Karpas-422 (cell line): ENCODE data around the gene CNGA1. TPM values are rescaled to one million over a fixed set of nuclear protein-coding genes. Genes with fewer than 3 reads are reported as not detected.
A peak's percentile ranks its signal among the peaks of the same experiment; 100 is the strongest.

Experiments used
- DNase-seq: peaks from one replicate; pipeline ENCODE4 v3.0.0-alpha.2; 2015
- H2AFZ ChIP-seq: fragments of 200-600 bp; sonication (generic); 2 replicates; pipeline ENCODE4 v1.6.1; 2014; ENCODE audit warnings: antibody characterized with exemption, low read length, mixed read lengths
- H3K27ac ChIP-seq: fragments of 200-600 bp; sonication (generic); 2 replicates; pipeline ENCODE4 v1.5.1; 2014; ENCODE audit warnings: mild to moderate bottlenecking, low read length, moderate library complexity
- H3K27me3 ChIP-seq: fragments of 200-600 bp; sonication (generic); 2 replicates; pipeline ENCODE4 v1.6.1; 2014; ENCODE audit warnings: low read length, mixed read lengths
- H3K36me3 ChIP-seq: fragments of 200-600 bp; sonication (generic); 2 replicates; pipeline ENCODE4 v1.6.1; 2014; ENCODE audit warnings: low read length, mixed read lengths; ENCODE audit not compliant: insufficient read depth
- H3K4me1 ChIP-seq: fragments of 200-600 bp; sonication (generic); 2 replicates; pipeline ENCODE4 v1.6.1; 2014; ENCODE audit warnings: mild to moderate bottlenecking, low read length, mixed read lengths
- H3K4me2 ChIP-seq: fragments of 200-600 bp; sonication (generic); 2 replicates; pipeline ENCODE4 v1.6.1; 2014; ENCODE audit warnings: low read length, low read depth, mild to moderate bottlenecking; ENCODE audit not compliant: poor library complexity, severe bottlenecking
- H3K4me3 ChIP-seq: fragments of 200-600 bp; sonication (generic); 2 replicates; pipeline ENCODE4 v1.5.1; 2014; ENCODE audit warnings: mild to moderate bottlenecking, antibody characterized with exemption, low read length, mixed read lengths
- H3K79me2 ChIP-seq: fragments of 200-600 bp; sonication (generic); 2 replicates; pipeline ENCODE4 v1.6.1; 2014; ENCODE audit warnings: mild to moderate bottlenecking, low read length, mixed read lengths
- H3K9ac ChIP-seq: fragments of 200-600 bp; sonication (generic); 2 replicates; pipeline ENCODE4 v1.6.0; 2014; ENCODE audit warnings: low read length
- H3K9me2 ChIP-seq: fragments of 200-600 bp; sonication (generic), shearing (Covaris generic); replicated peaks from 2 replicates; pipeline ENCODE4 v1.6.0; 2014; ENCODE audit warnings: mild to moderate bottlenecking, low read length, moderate library complexity; ENCODE audit not compliant: insufficient read depth
- H3K9me3 ChIP-seq: fragments of 300-700, 200-600 bp; sonication (generic); 2 replicates; pipeline ENCODE4 v1.6.1; 2014; ENCODE audit warnings: low read length, mixed read lengths
- H4K20me1 ChIP-seq: fragments of 200-600 bp; sonication (generic); 2 replicates; pipeline ENCODE4 v1.6.1; 2014; ENCODE audit warnings: mild to moderate bottlenecking, antibody characterized with exemption, low read length, low read depth; ENCODE audit not compliant: insufficient read depth
- total RNA-seq: library from RNA; depleted of rRNA; stranded (reverse); fragments of >200 nt; shearing (Covaris generic); gene quantifications from 2 replicates; pipeline ENCODE4 v1.2.3, GENCODE V29; 2014; ENCODE audit warnings: low replicate concordance

Gene CNGA1
- total RNA-seq, 1 experiment from 2014 or later, result not detected

GRCh38 chr4:48047421-48047844, 31.0 kb upstream of the CNGA1 start:
- H3K4me2 ChIP-seq, result peak overlapping the region; percentile 78
- H3K36me3 ChIP-seq, result no peaks in the 10 kb centered on the region
- H2AFZ ChIP-seq, result peak overlapping the region; percentile 44; the same call in 1 of the 2 replicates

GRCh38 chr4:48046059-48046458, 29.6 kb upstream of the CNGA1 start:
- Histone ChIP-seq H3K36me3 (no peaks in the 10 kb centered on the region), H3K79me2 (no peaks in the 10 kb centered on the region), H2AFZ (no peak overlapping the region), H3K9me3 (no peaks in the 10 kb centered on the region), H3K4me2 (peak overlapping the region; percentile 78), H3K4me1 (peaks cover 62% of the 10 kb centered on the region), H3K27ac (no peak overlapping the region), H3K27me3 (no peaks in the 10 kb centered on the region), H4K20me1 (no peaks in the 10 kb centered on the region), H3K9ac (no peak overlapping the region), H3K9me2 (no peaks in the 10 kb centered on the region), H3K4me3 (no peak overlapping the region)
- peak; percentile 36 for DNase-seq

More at GRCh38 chr4:48047421-48047844, 31.0 kb upstream of the CNGA1 start:
- peak; percentile 90 for DNase-seq
- Histone ChIP-seq H3K27me3 (no peaks in the 10 kb centered on the region), H4K20me1 (no peaks in the 10 kb centered on the region), H3K79me2 (no peaks in the 10 kb centered on the region), H3K4me3 (peak overlapping the region; percentile 53), H3K9ac (peak overlapping the region; percentile 48), H3K9me2 (no peaks in the 10 kb centered on the region), H3K27ac (peak overlapping the region; percentile 70), H3K9me3 (no peaks in the 10 kb centered on the region), H3K4me1 (peaks cover 61% of the 10 kb centered on the region)

GRCh38 chr4:48044298-48044697, 27.8 kb upstream of the CNGA1 start:
- Histone ChIP-seq H3K9me3 (no peaks in the 10 kb centered on the region), H3K36me3 (no peaks in the 10 kb centered on the region), H2AFZ (no peak overlapping the region), H3K4me3 (no peak overlapping the region), H3K27me3 (no peaks in the 10 kb centered on the region), H4K20me1 (no peaks in the 10 kb centered on the region), H3K4me1 (peaks cover 70% of the 10 kb centered on the region), H3K27ac (no peak overlapping the region), H3K9me2 (no peaks in the 10 kb centered on the region), H3K79me2 (no peaks in the 10 kb centered on the region), H3K9ac (no peak overlapping the region), H3K4me2 (peak overlapping the region; percentile 49)
- peak; percentile 59 for DNase-seq

GRCh38 chr4:48043504-48043903, 27.0 kb upstream of the CNGA1 start:
- H4K20me1 ChIP-seq, result no peaks in the 10 kb centered on the region
- no peaks in the 10 kb centered on the region for H3K36me3 ChIP-seq
- no peak overlapping the region for H3K4me3 ChIP-seq
- no peaks in the 10 kb centered on the region for H3K79me2 ChIP-seq
- peak; percentile 31 for DNase-seq
- H3K27ac ChIP-seq, result no peak overlapping the region
- H3K9me3 ChIP-seq, result no peaks in the 10 kb centered on the region
- no peaks in the 10 kb centered on the region for H3K27me3 ChIP-seq
- H3K9ac ChIP-seq, result no peak overlapping the region
- no peak overlapping the region for H3K4me2 ChIP-seq
- H2AFZ ChIP-seq, result 0 out of 2 replicates have a peak overlapping the region, but pooled peaks have one; percentile 57
- peaks cover 72% of the 10 kb centered on the region for H3K4me1 ChIP-seq
- H3K9me2 ChIP-seq, result no peaks in the 10 kb centered on the region

GRCh38 chr4:48042979-48043461, 26.5 kb upstream of the CNGA1 start:
- Histone ChIP-seq H3K27ac (no peak overlapping the region), H3K4me3 (no peak overlapping the region), H2AFZ (peak overlapping the region; percentile 57; the same call in 1 of the 2 replicates), H3K4me2 (no peak overlapping the region), H3K9ac (no peak overlapping the region), H3K9me3 (no peaks in the 10 kb centered on the region), H4K20me1 (no peaks in the 10 kb centered on the region), H3K79me2 (no peaks in the 10 kb centered on the region), H3K36me3 (no peaks in the 10 kb centered on the region), H3K4me1 (peaks cover 68% of the 10 kb centered on the region), H3K27me3 (no peaks in the 10 kb centered on the region), H3K9me2 (no peaks in the 10 kb centered on the region)
- no peak for DNase-seq

GRCh38 chr4:48041535-48042137, 25.2 kb upstream of the CNGA1 start:
- Histone ChIP-seq H3K9me2 (no peaks in the 10 kb centered on the region), H3K36me3 (no peaks in the 10 kb centered on the region), H2AFZ (no peak overlapping the region), H3K4me2 (no peak overlapping the region), H3K4me3 (no peak overlapping the region), H3K27ac (no peak overlapping the region), H3K9ac (no peak overlapping the region), H4K20me1 (no peaks in the 10 kb centered on the region), H3K9me3 (no peaks in the 10 kb centered on the region), H3K27me3 (no peaks in the 10 kb centered on the region), H3K4me1 (peaks cover 68% of the 10 kb centered on the region), H3K79me2 (no peaks in the 10 kb centered on the region)
- DNase-seq, result peak; percentile 37

- Histone ChIP-seq H3K36me3 (no peaks in the 10 kb centered on the region), H3K4me1 (peaks cover 68% of the 10 kb centered on the region), H3K4me2 (peak overlapping the region; percentile 28), H3K9me2 (no peaks in the 10 kb centered on the region), H3K27ac (no peak overlapping the region), H2AFZ (no peak overlapping the region), H3K4me3 (no peak overlapping the region), H3K79me2 (no peaks in the 10 kb centered on the region), H3K27me3 (no peaks in the 10 kb centered on the region), H3K9me3 (no peaks in the 10 kb centered on the region), H3K9ac (no peak overlapping the region), H4K20me1 (no peaks in the 10 kb centered on the region)
- DNase-seq, result peak; percentile 63
Observed at GRCh38 chr4:48039561-48039960, 23.1 kb upstream of the CNGA1 start.

- H3K4me3 ChIP-seq, result no peak overlapping the region
- no peaks in the 10 kb centered on the region for H3K9me3 ChIP-seq
- H3K79me2 ChIP-seq, result no peaks in the 10 kb centered on the region
- H3K36me3 ChIP-seq, result no peaks in the 10 kb centered on the region
- no peaks in the 10 kb centered on the region for H3K27me3 ChIP-seq
- no peak overlapping the region for H3K27ac ChIP-seq
- peak; percentile 39 for DNase-seq
- H3K4me1 ChIP-seq, result peaks cover 67% of the 10 kb centered on the region
- H2AFZ ChIP-seq, result no peak overlapping the region
- no peaks in the 10 kb centered on the region for H4K20me1 ChIP-seq
- no peak overlapping the region for H3K9ac ChIP-seq
- no peak overlapping the region for H3K4me2 ChIP-seq
- no peaks in the 10 kb centered on the region for H3K9me2 ChIP-seq
Observed at GRCh38 chr4:48038666-48039065, 22.2 kb upstream of the CNGA1 start.
